NCI-H82 (cell line): ENCODE results near the gene PRMT5.

Source experiments
- DNase-seq: peaks from one replicate; lab custom pipeline; 2025; lab: John Stamatoyannopoulos, UW

The PRMT5 gene

DNA sequence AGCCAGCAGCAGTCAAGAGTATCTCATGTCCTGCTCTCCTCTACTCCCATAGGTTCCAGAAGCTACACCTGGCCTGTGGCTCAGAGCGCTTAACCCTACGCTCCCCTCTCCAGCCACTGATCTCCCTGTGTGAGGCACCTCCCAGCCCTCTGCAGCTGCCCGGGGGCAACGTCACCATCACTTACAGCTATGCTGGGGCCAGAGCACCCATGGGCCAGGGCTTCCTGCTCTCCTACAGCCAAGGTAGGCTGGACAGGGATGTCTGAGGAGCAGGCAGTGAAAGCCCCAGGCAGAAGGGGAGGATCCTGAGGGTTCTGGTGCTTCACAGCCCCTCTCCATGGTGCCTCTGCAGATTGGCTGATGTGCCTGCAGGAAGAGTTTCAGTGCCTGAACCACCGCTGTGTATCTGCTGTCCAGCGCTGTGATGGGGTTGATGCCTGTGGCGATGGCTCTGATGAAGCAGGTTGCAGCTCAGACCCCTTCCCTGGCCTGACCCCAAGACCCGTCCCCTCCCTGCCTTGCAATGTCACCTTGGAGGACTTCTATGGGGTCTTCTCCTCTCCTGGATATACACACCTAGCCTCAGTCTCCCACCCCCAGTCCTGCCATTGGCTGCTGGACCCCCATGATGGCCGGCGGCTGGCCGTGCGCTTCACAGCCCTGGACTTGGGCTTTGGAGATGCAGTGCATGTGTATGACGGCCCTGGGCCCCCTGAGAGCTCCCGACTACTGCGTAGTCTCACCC is 54.0 kb downstream of the PRMT5 start:
- no peak for DNase-seq

DNA sequence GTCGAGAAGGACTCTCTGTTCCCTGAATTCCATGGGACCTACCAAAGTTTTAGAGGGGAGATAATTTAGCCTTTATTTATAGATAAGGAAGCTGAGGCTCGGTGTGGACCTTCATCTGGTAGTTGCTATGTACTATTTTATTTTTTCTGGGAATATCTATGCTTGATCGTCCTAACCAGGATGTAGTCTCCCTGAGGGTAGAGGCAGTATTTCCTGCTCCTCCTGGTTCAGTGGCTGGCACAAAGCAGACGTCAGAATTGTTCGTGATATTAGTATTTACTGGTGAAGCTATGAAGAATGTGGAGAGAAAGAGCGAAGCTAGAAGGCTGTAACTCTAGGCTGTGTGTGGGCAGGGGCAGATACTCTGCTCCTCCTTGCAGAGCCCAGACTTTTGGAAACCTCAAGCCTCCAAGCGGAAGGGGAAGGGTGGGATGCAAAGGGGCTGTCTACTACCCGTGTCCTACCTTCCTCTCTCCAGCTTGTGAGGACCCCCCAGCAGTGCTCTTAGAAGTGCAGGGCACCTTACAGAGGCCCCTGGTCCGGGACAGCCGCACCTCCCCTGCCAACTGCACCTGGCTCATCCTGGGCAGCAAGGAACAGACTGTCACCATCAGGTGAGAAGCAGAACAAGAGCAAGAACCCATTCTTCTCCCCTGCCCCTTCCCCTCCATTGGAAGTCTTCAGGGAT is 56.2 kb downstream of the PRMT5 start:
- DNase-seq = no peak

DNA sequence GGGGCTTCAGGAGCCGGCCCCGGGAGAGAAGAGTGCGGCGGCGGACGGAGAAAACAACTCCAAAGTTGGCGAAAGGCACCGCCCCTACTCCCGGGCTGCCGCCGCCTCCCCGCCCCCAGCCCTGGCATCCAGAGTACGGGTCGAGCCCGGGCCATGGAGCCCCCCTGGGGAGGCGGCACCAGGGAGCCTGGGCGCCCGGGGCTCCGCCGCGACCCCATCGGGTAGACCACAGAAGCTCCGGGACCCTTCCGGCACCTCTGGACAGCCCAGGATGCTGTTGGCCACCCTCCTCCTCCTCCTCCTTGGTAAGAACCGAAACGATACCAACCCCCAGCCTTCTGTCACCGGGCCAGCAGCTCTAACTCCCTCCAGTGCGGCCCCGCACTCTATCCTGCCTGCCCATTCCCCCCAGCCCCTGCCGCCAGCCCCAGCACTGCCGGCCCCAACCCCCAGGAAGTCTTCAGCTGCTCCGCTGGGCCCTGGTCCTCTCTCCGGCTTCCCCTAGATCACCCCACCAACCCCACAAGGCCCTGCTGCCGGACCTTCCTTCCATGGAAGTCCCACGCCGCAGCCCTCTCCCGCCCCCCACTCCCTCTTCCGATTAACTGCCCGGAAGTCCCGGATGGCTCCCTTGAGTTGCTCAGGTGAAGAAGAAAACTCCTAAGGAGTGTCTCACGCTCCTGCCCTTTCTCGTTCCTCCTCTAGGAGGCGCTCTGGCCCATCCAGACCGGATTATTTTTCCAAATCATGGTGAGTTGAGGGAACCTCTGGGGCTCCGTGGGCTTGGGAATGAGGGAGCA is 56.9 kb downstream of the PRMT5 start:
- peak; percentile 81 for DNase-seq

DNA sequence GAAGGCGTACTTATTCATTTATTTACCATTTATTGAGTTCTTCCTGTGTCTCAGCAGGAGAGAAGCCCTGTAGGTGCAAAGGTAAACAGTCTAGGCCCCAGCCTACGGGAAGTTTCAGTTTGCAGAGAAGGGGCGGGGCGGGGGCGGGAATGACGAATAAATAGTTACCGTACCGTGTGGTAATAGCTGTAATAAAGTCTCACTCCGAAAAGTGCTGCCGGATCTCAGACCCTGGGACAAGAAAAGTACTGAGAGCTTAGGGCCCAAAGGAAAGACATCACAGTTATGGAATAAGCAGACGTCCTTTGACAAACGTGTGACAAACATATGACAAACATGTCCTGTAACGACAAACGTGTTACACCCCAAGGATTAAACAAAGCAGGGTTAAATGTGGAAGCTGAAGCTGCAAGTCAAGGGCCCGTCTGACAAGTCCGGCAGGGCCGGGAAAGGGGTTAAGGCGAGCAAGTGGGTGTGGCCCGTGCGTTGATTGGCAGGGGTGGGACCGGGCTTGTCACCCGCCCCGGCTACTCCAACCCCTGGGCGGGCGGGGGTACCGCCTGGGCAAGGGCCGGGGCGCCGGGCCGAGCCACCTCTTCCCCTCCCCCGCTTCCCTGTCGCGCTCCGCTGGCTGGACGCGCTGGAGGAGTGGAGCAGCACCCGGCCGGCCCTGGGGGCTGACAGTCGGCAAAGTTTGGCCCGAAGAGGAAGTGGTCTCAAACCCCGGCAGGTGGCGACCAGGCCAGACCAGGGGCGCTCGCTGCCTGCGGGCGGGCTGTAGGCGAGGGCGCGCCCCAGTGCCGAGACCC is 57.7 kb downstream of the PRMT5 start, which contains the start of gene LRP10:
TSS of gene LRP10 (plus strand) at position 517 of the 809 bp plus-strand sequence. CDS start 564 bp downstream, outside the sequence.
- DNase-seq = peak; percentile 85

DNA sequence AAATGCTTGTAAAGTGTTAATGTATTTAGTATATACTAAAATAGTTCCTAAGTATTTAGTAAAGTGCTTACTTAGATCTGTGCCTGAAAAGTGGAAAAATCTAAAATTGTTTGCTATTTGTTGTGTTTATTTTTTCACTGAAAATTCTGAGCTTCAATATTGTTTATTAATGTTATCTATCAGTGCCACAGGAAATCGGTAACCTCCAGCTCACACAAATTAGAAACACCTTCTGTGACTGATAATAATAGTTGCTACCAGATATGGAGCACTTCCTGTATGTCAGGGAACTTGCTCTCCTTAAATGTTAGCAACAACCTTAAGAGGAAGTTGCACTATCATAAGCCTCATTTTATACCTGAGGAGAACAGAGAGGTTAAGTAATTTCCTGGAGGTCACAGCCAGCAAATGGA is 58.4 kb downstream of the PRMT5 start:
- no peak for DNase-seq
